ENCODE results near the gene PPARG. TPM values are rescaled to one million over a fixed set of nuclear protein-coding genes. Genes with fewer than 3 reads are reported as not detected.

Gene PPARG
- total RNA-seq, 4 donors from 2014 or later, result 16.9 to 146 (median 117) TPM

DNA sequence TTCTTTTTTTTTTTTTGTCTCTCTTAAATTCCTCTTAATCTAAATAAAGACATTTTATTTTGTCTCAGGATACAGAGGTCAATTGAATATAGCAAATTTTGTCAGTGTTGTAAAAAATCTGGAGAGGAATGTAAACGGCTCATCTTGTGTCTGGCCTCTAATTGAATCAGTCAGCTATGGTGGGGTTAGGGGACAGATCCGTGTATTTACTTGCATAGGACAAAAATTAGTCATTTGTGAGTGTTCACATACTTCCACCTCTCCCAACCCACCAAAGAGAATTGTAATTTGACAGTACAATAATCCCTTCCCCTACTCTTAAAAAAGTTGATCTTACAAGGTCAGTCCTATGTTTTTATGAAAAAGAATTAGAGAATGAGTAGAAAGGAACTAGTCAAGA, 18.3 kb downstream of the PPARG start:
- H3K9me3 ChIP-seq, result no peaks in the 10 kb centered on the region
- H3K4me3 ChIP-seq, result no peak overlapping the region
- intact Hi-C loops (cut with DNase I; ENCODE audit: low total_unique reads), result no loop called here
- in situ Hi-C loops (cut with MboI; ENCODE audit: low pct_ligation_motif_present in 1 of 4, low pct_unique_long_range_greater_than_20kb in 1 of 4, low sequenced_read_pairs in 3 of 4), result no loop called here
- H3K36me3 ChIP-seq, result no peaks in the 10 kb centered on the region
- TF ChIP-seq POLR2A (IDR thresholded peaks at IDR 0.05) (no peak), EP300 (IDR thresholded peaks at IDR 0.05; ENCODE audit: low read depth) (no peak), POLR2AphosphoS5 (IDR thresholded peaks at IDR 0.05) (no peak)
- TF ChIP-seq, protein P1, sequence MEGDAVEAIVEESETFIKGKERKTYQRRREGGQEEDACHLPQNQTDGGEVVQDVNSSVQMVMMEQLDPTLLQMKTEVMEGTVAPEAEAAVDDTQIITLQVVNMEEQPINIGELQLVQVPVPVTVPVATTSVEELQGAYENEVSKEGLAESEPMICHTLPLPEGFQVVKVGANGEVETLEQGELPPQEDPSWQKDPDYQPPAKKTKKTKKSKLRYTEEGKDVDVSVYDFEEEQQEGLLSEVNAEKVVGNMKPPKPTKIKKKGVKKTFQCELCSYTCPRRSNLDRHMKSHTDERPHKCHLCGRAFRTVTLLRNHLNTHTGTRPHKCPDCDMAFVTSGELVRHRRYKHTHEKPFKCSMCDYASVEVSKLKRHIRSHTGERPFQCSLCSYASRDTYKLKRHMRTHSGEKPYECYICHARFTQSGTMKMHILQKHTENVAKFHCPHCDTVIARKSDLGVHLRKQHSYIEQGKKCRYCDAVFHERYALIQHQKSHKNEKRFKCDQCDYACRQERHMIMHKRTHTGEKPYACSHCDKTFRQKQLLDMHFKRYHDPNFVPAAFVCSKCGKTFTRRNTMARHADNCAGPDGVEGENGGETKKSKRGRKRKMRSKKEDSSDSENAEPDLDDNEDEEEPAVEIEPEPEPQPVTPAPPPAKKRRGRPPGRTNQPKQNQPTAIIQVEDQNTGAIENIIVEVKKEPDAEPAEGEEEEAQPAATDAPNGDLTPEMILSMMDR (IDR thresholded peaks at IDR 0.05), result no peak
- no peak overlapping the region for H3K27ac ChIP-seq
- H3K4me1 ChIP-seq, result peaks cover 0 to 5% (median 1%) of the 10 kb centered on the region in 4 donors
- WGBS, 2 donors (ENCODE audit: low coverage in 1 of 2), result 49 to 77% methylated on average over 2 of the region's 2 CpGs
- no peaks in the 10 kb centered on the region for H3K27me3 ChIP-seq
- DNase-seq, result no peak

DNA sequence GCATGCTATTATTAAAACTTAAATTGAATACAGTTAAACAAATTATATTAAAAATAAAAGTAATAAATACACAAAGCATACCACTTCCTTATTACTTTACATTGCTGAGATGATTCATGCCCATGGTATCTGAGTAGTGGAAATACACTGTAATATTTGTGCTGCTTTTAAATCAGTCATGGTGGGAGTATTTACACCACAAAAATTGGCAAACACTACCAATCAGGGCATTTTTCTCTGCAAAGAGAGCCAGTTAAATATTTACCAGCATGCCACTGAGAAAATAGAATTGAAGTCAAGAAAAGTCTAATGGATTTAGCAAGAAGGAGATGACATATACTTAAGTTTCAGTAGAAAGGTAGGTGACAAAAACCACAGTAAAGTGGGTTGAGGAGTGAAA, 19.6 kb downstream of the PPARG start:
- TF ChIP-seq EP300 (IDR thresholded peaks at IDR 0.05; ENCODE audit: low read depth) (no peak), POLR2AphosphoS5 (IDR thresholded peaks at IDR 0.05) (no peak), POLR2A (IDR thresholded peaks at IDR 0.05) (no peak)
- TF ChIP-seq, protein P1 (IDR thresholded peaks at IDR 0.05), result no peak
- no peaks in the 10 kb centered on the region for H3K27me3 ChIP-seq
- DNase-seq, result no peak
- in situ Hi-C loops (cut with MboI; ENCODE audit: low pct_ligation_motif_present in 1 of 4, low pct_unique_long_range_greater_than_20kb in 1 of 4, low sequenced_read_pairs in 3 of 4) (no loop called here), intact Hi-C loops (cut with DNase I; ENCODE audit: low total_unique reads) (no loop called here)
- no peak overlapping the region for H3K27ac ChIP-seq
- no peaks in the 10 kb centered on the region for H3K9me3 ChIP-seq
- peaks cover 0 to 5% (median 0%) of the 10 kb centered on the region in 4 donors for H3K4me1 ChIP-seq
- no peak overlapping the region for H3K4me3 ChIP-seq
- H3K36me3 ChIP-seq, result no peaks in the 10 kb centered on the region

DNA sequence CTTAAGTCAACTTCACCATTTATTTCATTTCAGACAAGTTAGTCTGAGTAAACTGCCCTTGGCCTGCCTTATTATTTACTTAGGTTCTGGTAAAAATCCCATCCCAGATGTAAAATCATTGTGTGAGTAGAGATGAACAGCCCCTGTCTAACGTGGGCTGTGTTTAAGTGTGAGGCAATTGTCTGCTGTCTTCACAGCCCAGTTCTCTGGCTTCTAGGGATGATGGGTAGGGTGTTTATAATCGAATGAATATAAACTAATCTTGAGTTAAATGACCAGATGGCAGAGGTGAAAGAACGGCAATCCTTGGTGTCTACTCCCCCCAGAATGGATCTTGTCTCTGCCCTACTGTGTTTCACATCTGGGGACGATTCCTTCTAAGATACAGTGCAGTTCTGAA, 20.8 kb downstream of the PPARG start:
- Histone ChIP-seq H3K4me3 (no peak overlapping the region), H3K36me3 (no peaks in the 10 kb centered on the region), H3K27me3 (no peaks in the 10 kb centered on the region), H3K4me1 (peaks cover 0 to 5% (median 0%) of the 10 kb centered on the region in 4 donors), H3K27ac (no peak overlapping the region), H3K9me3 (no peaks in the 10 kb centered on the region)
- TF ChIP-seq, protein P1 (IDR thresholded peaks at IDR 0.05), result no peak
- TF ChIP-seq EP300 (IDR thresholded peaks at IDR 0.05; ENCODE audit: low read depth) (no peak), POLR2A (IDR thresholded peaks at IDR 0.05) (no peak), POLR2AphosphoS5 (IDR thresholded peaks at IDR 0.05) (no peak)
- no peak for DNase-seq
- in situ Hi-C loops (cut with MboI; ENCODE audit: low pct_ligation_motif_present in 1 of 4, low pct_unique_long_range_greater_than_20kb in 1 of 4, low sequenced_read_pairs in 3 of 4) (no loop called here), intact Hi-C loops (cut with DNase I; ENCODE audit: low total_unique reads) (no loop called here)
- 52 to 80% methylated on average over 2 to 4 of the region's 4 CpGs for WGBS, 2 donors (ENCODE audit: low coverage in 1 of 2)

DNA sequence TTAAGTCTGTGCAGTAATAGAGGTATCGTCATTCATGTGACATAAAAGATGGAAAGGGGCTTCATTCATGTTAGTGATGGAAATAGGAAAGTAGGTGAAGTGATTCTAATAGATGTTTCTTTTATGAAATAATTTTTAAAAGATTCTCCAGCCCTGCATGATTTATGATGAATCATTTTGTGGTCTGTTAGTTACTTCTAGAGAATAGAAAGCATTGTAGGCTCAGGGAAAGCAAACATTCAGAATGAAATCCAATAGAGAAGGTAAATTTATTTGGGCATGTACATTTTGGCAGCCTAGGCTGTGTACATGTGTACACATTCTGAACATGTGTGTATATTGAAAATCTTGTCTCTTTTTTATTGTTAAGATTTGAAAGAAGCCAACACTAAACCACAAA, 23.1 kb downstream of the PPARG start:
- no peak overlapping the region for H3K4me3 ChIP-seq
- no peaks in the 10 kb centered on the region for H3K27me3 ChIP-seq
- no peak for DNase-seq
- no peak overlapping the region for H3K27ac ChIP-seq
- peaks cover 0 to 12% (median 0%) of the 10 kb centered on the region in 4 donors for H3K4me1 ChIP-seq
- H3K36me3 ChIP-seq, result no peaks in the 10 kb centered on the region
- in situ Hi-C loops (cut with MboI; ENCODE audit: low pct_ligation_motif_present in 1 of 4, low pct_unique_long_range_greater_than_20kb in 1 of 4, low sequenced_read_pairs in 3 of 4) (no loop called here), intact Hi-C loops (cut with DNase I; ENCODE audit: low total_unique reads) (no loop called here)
- H3K9me3 ChIP-seq, result no peaks in the 10 kb centered on the region
- no peak for TF ChIP-seq POLR2A (IDR thresholded peaks at IDR 0.05)
- WGBS, 2 donors (ENCODE audit: low coverage in 1 of 2), result 84 to 100% methylated on average over 1 of the region's 1 CpG

DNA sequence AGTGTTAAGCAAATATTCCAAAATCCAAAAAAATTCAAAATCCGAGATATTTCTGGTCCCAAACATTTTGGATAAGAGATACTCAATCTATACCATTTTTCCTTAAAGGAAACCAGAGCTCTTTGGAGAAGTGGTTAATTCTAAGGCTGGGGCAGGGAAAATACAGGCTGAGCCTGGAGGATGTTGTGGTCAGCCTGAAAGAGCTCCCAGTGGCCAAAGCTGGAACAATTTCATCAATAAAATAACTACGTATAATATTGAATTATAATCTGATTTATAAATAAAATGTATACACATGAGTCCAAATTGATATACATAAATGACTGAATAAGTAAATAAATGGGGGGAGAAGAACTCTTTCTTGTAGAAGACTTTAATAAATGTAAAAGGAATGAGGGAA, 24.6 kb downstream of the PPARG start:
- H3K4me1 ChIP-seq, result peaks cover 0 to 16% (median 2%) of the 10 kb centered on the region in 4 donors
- no peak for DNase-seq
- 90 to 91% methylated on average over 2 of the region's 2 CpGs for WGBS, 2 donors (ENCODE audit: low coverage in 1 of 2)
- H3K27me3 ChIP-seq, result no peaks in the 10 kb centered on the region
- intact Hi-C loops (cut with DNase I; ENCODE audit: low total_unique reads) (no loop called here), in situ Hi-C loops (cut with MboI; ENCODE audit: low pct_ligation_motif_present in 1 of 4, low pct_unique_long_range_greater_than_20kb in 1 of 4, low sequenced_read_pairs in 3 of 4) (no loop called here)
- TF ChIP-seq POLR2AphosphoS5 (IDR thresholded peaks at IDR 0.05) (no peak), POLR2A (IDR thresholded peaks at IDR 0.05) (no peak), EP300 (IDR thresholded peaks at IDR 0.05; ENCODE audit: low read depth) (no peak)
- TF ChIP-seq, protein P1 (IDR thresholded peaks at IDR 0.05), result no peak
- no peak overlapping the region for H3K27ac ChIP-seq
- no peaks in the 10 kb centered on the region for H3K9me3 ChIP-seq
- H3K36me3 ChIP-seq, result no peaks in the 10 kb centered on the region
- no peak overlapping the region for H3K4me3 ChIP-seq
